Prostate gland (tissue), 2 donors: Measurements from ENCODE around the gene SCUBE1.

Source experiments
- CTCF ChIP-seq, 4 experiments: fragments of 200-600 bp in 2 of 4; fragments of 450-650 bp in 2 of 4; sonication (generic) in 2 of 4; IDR thresholded peaks; 1 replicate in 3 of 4; 2 replicates in 1 of 4; pipeline ENCODE4 v1.5.1; 2016 to 2019; ENCODE audit warnings: antibody characterized with exemption in 4 of 4, mild to moderate bottlenecking in 2 of 4, moderate library complexity in 2 of 4
- POLR2AphosphoS5 ChIP-seq: sonication (generic); formaldehyde crosslinking; IDR thresholded peaks from one replicate; pipeline ENCODE4 v1.6.1; 2017; ENCODE audit warnings: antibody characterized with exemption

- no peak for TF ChIP-seq POLR2AphosphoS5
- TF ChIP-seq CTCF (IDR thresholded peaks at IDR 0.05): no peak
Observed at GRCh38 chr22:43237280-43237679, 105.9 kb downstream of the SCUBE1 start.
